PC-9 (cell line): Measurements from ENCODE around the gene RHEX.
"Not testable (repeated sequence)": the region's sequence is repeated elsewhere in the genome, so short reads cannot be mapped to it uniquely, and the experiment has no call there.

Experiments
- EZH2 ChIP-seq: fragments of 200-600 bp; sonication (generic); IDR thresholded peaks from 2 replicates; pipeline ENCODE4 v1.8.0; 2017; ENCODE audit warnings: antibody characterized with exemption, low read depth
- TF ChIP-seq, protein P1 (sequence below): fragments of 200-600 bp; sonication (generic); conservative IDR thresholded peaks from 2 replicates; pipeline ENCODE4 v1.6.1; 2017; ENCODE audit warnings: mixed run types, antibody characterized with exemption, mild to moderate bottlenecking, moderate library complexity

DNA sequence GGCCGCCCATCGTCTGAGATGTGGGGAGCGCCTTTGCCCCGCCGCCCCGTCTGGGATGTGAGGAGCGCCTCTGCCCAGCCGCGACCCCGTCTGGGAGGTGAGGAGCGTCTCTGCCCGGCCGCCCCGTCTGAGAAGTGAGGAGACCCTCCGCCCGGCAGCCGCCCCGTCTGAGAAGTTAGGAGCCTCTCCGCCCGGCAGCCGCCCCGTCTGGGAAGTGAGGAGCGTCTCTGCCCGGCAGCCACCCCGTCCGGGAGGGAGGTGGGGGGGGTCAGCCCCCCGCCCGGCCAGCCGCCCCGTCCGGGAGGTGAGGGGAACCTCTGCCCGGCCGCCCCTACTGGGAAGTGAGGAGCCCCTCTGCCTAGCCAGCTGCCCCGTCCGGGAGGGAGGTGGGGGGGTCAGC, 11.0 kb downstream of the RHEX start:
- TF ChIP-seq, protein P1, sequence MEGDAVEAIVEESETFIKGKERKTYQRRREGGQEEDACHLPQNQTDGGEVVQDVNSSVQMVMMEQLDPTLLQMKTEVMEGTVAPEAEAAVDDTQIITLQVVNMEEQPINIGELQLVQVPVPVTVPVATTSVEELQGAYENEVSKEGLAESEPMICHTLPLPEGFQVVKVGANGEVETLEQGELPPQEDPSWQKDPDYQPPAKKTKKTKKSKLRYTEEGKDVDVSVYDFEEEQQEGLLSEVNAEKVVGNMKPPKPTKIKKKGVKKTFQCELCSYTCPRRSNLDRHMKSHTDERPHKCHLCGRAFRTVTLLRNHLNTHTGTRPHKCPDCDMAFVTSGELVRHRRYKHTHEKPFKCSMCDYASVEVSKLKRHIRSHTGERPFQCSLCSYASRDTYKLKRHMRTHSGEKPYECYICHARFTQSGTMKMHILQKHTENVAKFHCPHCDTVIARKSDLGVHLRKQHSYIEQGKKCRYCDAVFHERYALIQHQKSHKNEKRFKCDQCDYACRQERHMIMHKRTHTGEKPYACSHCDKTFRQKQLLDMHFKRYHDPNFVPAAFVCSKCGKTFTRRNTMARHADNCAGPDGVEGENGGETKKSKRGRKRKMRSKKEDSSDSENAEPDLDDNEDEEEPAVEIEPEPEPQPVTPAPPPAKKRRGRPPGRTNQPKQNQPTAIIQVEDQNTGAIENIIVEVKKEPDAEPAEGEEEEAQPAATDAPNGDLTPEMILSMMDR: not testable (repeated sequence)
- TF ChIP-seq EZH2: not testable (repeated sequence)
